Prostate gland (tissue), 2 donors: Measurements from ENCODE around the gene ORAI3. TPM values are rescaled to one million over a fixed set of nuclear protein-coding genes. Genes with fewer than 3 reads are reported as not detected.

Experiments
- DNase-seq: peaks from one replicate; pipeline ENCODE4 v3.0.0-alpha.2; 2019; ENCODE audit warnings: low spot score
- H3K27ac ChIP-seq, 2 donors: fragments of 200-600 bp; sonication (generic); 2 replicates each; pipeline ENCODE4 v1.5.1; 2017 to 2019
- H3K27me3 ChIP-seq: fragments of 200-600 bp; sonication (generic); replicated peaks from 2 replicates; pipeline ENCODE4 v1.5.1; 2019; ENCODE audit not compliant: insufficient read depth
- H3K36me3 ChIP-seq, 2 donors: fragments of 200-600 bp; sonication (generic); 1 replicate in 1 of 2; 2 replicates in 1 of 2; pipeline versions ENCODE4 v1.5.1 to v1.8.1; 2017 to 2019
- H3K4me1 ChIP-seq: fragments of 200-600 bp; sonication (generic); replicated peaks from 2 replicates; pipeline ENCODE4 v1.5.1; 2019
- H3K4me3 ChIP-seq, 2 donors: fragments of 200-600 bp; sonication (generic); 2 replicates each; pipeline ENCODE4 v1.5.1; 2017 to 2019
- H3K9me3 ChIP-seq: fragments of 200-600 bp; sonication (generic); 2 replicates; pipeline ENCODE4 v1.5.1; 2017
- CTCF ChIP-seq, 4 experiments: fragments of 200-600 bp in 2 of 4; fragments of 450-650 bp in 2 of 4; sonication (generic) in 2 of 4; IDR thresholded peaks; 1 replicate in 3 of 4; 2 replicates in 1 of 4; pipeline ENCODE4 v1.5.1; 2016 to 2019; ENCODE audit warnings: antibody characterized with exemption in 4 of 4, mild to moderate bottlenecking in 2 of 4, moderate library complexity in 2 of 4
- POLR2A ChIP-seq: fragments of 450-650 bp; IDR thresholded peaks from one replicate; pipeline ENCODE4 v1.6.1; 2016; ENCODE audit warnings: antibody characterized with exemption, mild to moderate bottlenecking
- POLR2AphosphoS5 ChIP-seq: sonication (generic); formaldehyde crosslinking; IDR thresholded peaks from one replicate; pipeline ENCODE4 v1.6.1; 2017; ENCODE audit warnings: antibody characterized with exemption
- WGBS: methylation state at CpG from one replicate; pipeline ENCODE4 v1.1.5; 2018; 5-methylcytosine and 5-hydroxymethylcytosine counted together
- intact Hi-C: fragments of 100-400 bp; cut with DNase I; formaldehyde crosslinking; loops from one replicate; pipeline ENCODE4 v1.14.2; 2022
- total RNA-seq, 2 donors: library from RNA; depleted of rRNA; stranded (reverse); fragments of >200 nt; gene quantifications; one replicate each; pipeline ENCODE4 v1.1.0, GENCODE V29; 2016

ORAI3 gene
- 100 to 1,000 TPM in 1 of 2 donors, 10 to 100 TPM in 1; 74.6 to 114 TPM for total RNA-seq

GRCh38 chr16:30948667-30949649, at the start of gene ORAI3:
TSS of gene ORAI3 (plus strand) at chr16:30949068. CDS start at chr16:30949290, 222 bp downstream.
- Histone ChIP-seq H3K4me1 (peaks cover 16% of the 10 kb centered on the region), H3K27ac (peak within 1 kb of the TSS; percentile 95), H3K9me3 (no peaks in the 10 kb centered on the region), H3K27me3 (no peaks in the 10 kb centered on the region), H3K36me3 (no peaks in the 10 kb centered on the region), H3K4me3 (peak within 1 kb of the TSS; percentile 93 to 98)
- DNase-seq = peak; percentile 81
- peak; percentile 81 for TF ChIP-seq POLR2AphosphoS5
- peak in 1 of 4 experiments; percentile 10 for TF ChIP-seq CTCF (IDR thresholded peaks at IDR 0.05)
- peak; percentile 84 for TF ChIP-seq POLR2A
- intact Hi-C loops = no loop called here
- under 1% methylated on average over 46 of the region's 70 CpGs for WGBS

GRCh38 chr16:30899794-30900193, 49.1 kb upstream of the ORAI3 start:
- H3K4me3 ChIP-seq = no peak overlapping the region
- 91% methylated on average over 2 of the region's 2 CpGs for WGBS

GRCh38 chr16:30900588-30900987, 48.3 kb upstream of the ORAI3 start:
- H3K27ac ChIP-seq = no peak overlapping the region
- H3K4me1 ChIP-seq = peaks cover 5% of the 10 kb centered on the region

More at GRCh38 chr16:30899794-30900193, 49.1 kb upstream of the ORAI3 start:
- Histone ChIP-seq H3K4me1 (peaks cover 7% of the 10 kb centered on the region), H3K27ac (no peak overlapping the region), H3K27me3 (no peaks in the 10 kb centered on the region), H3K9me3 (no peaks in the 10 kb centered on the region), H3K36me3 (no peaks in the 10 kb centered on the region)
- TF ChIP-seq CTCF (IDR thresholded peaks at IDR 0.05) = no peak
- TF ChIP-seq POLR2A = no peak
- TF ChIP-seq POLR2AphosphoS5 = no peak
- DNase-seq = no peak
- intact Hi-C loops = no loop called here

GRCh38 chr16:30901201-30902028, 47.5 kb upstream of the ORAI3 start:
- no peaks in the 10 kb centered on the region for H3K36me3 ChIP-seq
- H3K9me3 ChIP-seq = no peaks in the 10 kb centered on the region
- WGBS = 43% methylated on average over 6 of the region's 6 CpGs
- no peak for TF ChIP-seq POLR2AphosphoS5
- no peak for TF ChIP-seq CTCF (IDR thresholded peaks at IDR 0.05)
- no peak for TF ChIP-seq POLR2A
- peak overlapping the region; percentile 69 to 86 for H3K27ac ChIP-seq
- H3K4me3 ChIP-seq = peak overlapping the region; percentile 39 to 50
- no peak for DNase-seq
- H3K27me3 ChIP-seq = no peaks in the 10 kb centered on the region
- intact Hi-C loops = loop anchor here (1.0 kb wide), 1 partner anchor 57 kb away; no protein-coding TSS in a partner anchor
- H3K4me1 ChIP-seq = peaks cover 5% of the 10 kb centered on the region

More at GRCh38 chr16:30900588-30900987, 48.3 kb upstream of the ORAI3 start:
- no peak for TF ChIP-seq POLR2AphosphoS5
- no peak for TF ChIP-seq CTCF (IDR thresholded peaks at IDR 0.05)
- TF ChIP-seq POLR2A = no peak
- intact Hi-C loops = no loop called here
- WGBS = 96% methylated on average over 5 of the region's 5 CpGs
- Histone ChIP-seq H3K36me3 (no peaks in the 10 kb centered on the region), H3K9me3 (no peaks in the 10 kb centered on the region), H3K27me3 (no peaks in the 10 kb centered on the region), H3K4me3 (no peak overlapping the region)
- no peak for DNase-seq
